Nucleus accumbens (tissue), 56 donors: ENCODE measurements around the gene ARHGAP26.

Source experiments
- DNase-seq, 56 donors: peaks; one replicate each; lab custom pipeline; 2025; lab: John Stamatoyannopoulos, UW

ARHGAP26 gene

GRCh38 chr5:142892021-142892420 lies 121.8 kb downstream of the ARHGAP26 start:
- DNase-seq, result no peak

- DNase-seq, result no peak
Measured at GRCh38 chr5:142894315-142894714, 124.1 kb downstream of the ARHGAP26 start.

GRCh38 chr5:142894749-142895148 lies 124.6 kb downstream of the ARHGAP26 start:
- no peak for DNase-seq

- DNase-seq, result no peak
Measured at GRCh38 chr5:142896325-142897007, 126.3 kb downstream of the ARHGAP26 start.

- DNase-seq, result no peak
Measured at GRCh38 chr5:142897328-142897727, 127.2 kb downstream of the ARHGAP26 start.

- DNase-seq, result no peak
Measured at GRCh38 chr5:142900927-142901326, 130.8 kb downstream of the ARHGAP26 start.

- DNase-seq, result no peak
Measured at GRCh38 chr5:142901476-142902185, 131.5 kb downstream of the ARHGAP26 start.

- no peak for DNase-seq
Measured at GRCh38 chr5:142902186-142902965, 132.2 kb downstream of the ARHGAP26 start.

- no peak for DNase-seq
Measured at GRCh38 chr5:142904416-142904815, 134.2 kb downstream of the ARHGAP26 start.

GRCh38 chr5:142905348-142905747 lies 135.2 kb downstream of the ARHGAP26 start:
- DNase-seq, result no peak

GRCh38 chr5:142906863-142907671 lies 136.9 kb downstream of the ARHGAP26 start:
- no peak for DNase-seq

- no peak for DNase-seq
Measured at GRCh38 chr5:142908659-142909058, 138.5 kb downstream of the ARHGAP26 start.

- no peak for DNase-seq
Measured at GRCh38 chr5:142910128-142910527, 140.0 kb downstream of the ARHGAP26 start.

GRCh38 chr5:142911170-142911569 lies 141.0 kb downstream of the ARHGAP26 start:
- DNase-seq, result no peak

GRCh38 chr5:142911775-142912174 lies 141.6 kb downstream of the ARHGAP26 start:
- DNase-seq, result no peak

- no peak for DNase-seq
Measured at GRCh38 chr5:142913728-142914338, 143.7 kb downstream of the ARHGAP26 start.

- DNase-seq, result peak in 3 of 56 donors; percentile 2 to 20 (median 8)
Measured at GRCh38 chr5:142915038-142915437, 144.9 kb downstream of the ARHGAP26 start.

GRCh38 chr5:142915813-142916424 lies 145.7 kb downstream of the ARHGAP26 start:
- DNase-seq, result peak in 6 of 56 donors; percentile 1 to 26 (median 8)

GRCh38 chr5:142918959-142919635 lies 148.9 kb downstream of the ARHGAP26 start:
- no peak for DNase-seq
